Measurements from ENCODE around the gene EXOC3L1. TPM values are rescaled to one million over a fixed set of nuclear protein-coding genes. Genes with fewer than 3 reads are reported as not detected.

EXOC3L1 gene
- polyA plus RNA-seq, 2 of the 4 experiments (the other 2 are of a cell fraction): 0.06 TPM; not detected in 1

- POLR2A ChIA-PET: interaction anchor here (1.5 to 1.6 kb wide), 3 partner anchors 10 to 167 kb away, joined by 3 to 4 read pairs (median 3); partner anchors contain the start of gene TMEM208
- TF ChIP-seq KDM1A (IDR thresholded peaks at IDR 0.05; ENCODE audit: low read depth): no peak
- no peak for TF ChIP-seq PBX3 (IDR thresholded peaks at IDR 0.05)
- no peak for TF ChIP-seq BHLHE40 (IDR thresholded peaks at IDR 0.05; ENCODE audit: low read depth, low read length)
- TF ChIP-seq ZC3H11A (IDR thresholded peaks at IDR 0.05): no peak
- TF ChIP-seq, protein P1, sequence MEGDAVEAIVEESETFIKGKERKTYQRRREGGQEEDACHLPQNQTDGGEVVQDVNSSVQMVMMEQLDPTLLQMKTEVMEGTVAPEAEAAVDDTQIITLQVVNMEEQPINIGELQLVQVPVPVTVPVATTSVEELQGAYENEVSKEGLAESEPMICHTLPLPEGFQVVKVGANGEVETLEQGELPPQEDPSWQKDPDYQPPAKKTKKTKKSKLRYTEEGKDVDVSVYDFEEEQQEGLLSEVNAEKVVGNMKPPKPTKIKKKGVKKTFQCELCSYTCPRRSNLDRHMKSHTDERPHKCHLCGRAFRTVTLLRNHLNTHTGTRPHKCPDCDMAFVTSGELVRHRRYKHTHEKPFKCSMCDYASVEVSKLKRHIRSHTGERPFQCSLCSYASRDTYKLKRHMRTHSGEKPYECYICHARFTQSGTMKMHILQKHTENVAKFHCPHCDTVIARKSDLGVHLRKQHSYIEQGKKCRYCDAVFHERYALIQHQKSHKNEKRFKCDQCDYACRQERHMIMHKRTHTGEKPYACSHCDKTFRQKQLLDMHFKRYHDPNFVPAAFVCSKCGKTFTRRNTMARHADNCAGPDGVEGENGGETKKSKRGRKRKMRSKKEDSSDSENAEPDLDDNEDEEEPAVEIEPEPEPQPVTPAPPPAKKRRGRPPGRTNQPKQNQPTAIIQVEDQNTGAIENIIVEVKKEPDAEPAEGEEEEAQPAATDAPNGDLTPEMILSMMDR (IDR thresholded peaks at IDR 0.05): no peak
- no peak for TF ChIP-seq NPAS2 (CRISPR knock-in tag; IDR thresholded peaks at IDR 0.05; ENCODE audit: borderline replicate concordance)
- TF ChIP-seq MYC (IDR thresholded peaks at IDR 0.05; ENCODE audit: borderline replicate concordance, low read length): no peak
- no peak for TF ChIP-seq MAX (IDR thresholded peaks at IDR 0.05)
- TF ChIP-seq TP53 (CRISPR knock-in tag; IDR thresholded peaks at IDR 0.05): no peak
- TF ChIP-seq, protein P2, sequence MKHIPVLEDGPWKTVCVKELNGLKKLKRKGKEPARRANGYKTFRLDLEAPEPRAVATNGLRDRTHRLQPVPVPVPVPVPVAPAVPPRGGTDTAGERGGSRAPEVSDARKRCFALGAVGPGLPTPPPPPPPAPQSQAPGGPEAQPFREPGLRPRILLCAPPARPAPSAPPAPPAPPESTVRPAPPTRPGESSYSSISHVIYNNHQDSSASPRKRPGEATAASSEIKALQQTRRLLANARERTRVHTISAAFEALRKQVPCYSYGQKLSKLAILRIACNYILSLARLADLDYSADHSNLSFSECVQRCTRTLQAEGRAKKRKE (CRISPR knock-in tag; IDR thresholded peaks at IDR 0.05; ENCODE audit: low read depth): no peak
- TF ChIP-seq CEBPB (IDR thresholded peaks at IDR 0.05): no peak
- TF ChIP-seq MAFK (IDR thresholded peaks at IDR 0.05; ENCODE audit: partially characterized antibody): no peak
- no peak for TF ChIP-seq CHD4 (IDR thresholded peaks at IDR 0.05; ENCODE audit: borderline replicate concordance)
- TF ChIP-seq, protein P3, sequence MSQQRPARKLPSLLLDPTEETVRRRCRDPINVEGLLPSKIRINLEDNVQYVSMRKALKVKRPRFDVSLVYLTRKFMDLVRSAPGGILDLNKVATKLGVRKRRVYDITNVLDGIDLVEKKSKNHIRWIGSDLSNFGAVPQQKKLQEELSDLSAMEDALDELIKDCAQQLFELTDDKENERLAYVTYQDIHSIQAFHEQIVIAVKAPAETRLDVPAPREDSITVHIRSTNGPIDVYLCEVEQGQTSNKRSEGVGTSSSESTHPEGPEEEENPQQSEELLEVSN (IDR thresholded peaks at IDR 0.05; ENCODE audit: borderline replicate concordance, low read depth): no peak
- no peak for TF ChIP-seq PHF8 (IDR thresholded peaks at IDR 0.05; ENCODE audit: borderline replicate concordance, low read depth)
- no peak for TF ChIP-seq NFE2L2 (conservative IDR thresholded peaks at IDR 0.05; ENCODE audit: low read length)
- DNase-seq (ENCODE audit: low read depth in 1 of 2, low spot score in 1 of 2): peak in 1 of 2 experiments; percentile 40
- peak overlapping the region; percentile 93 to 97 for H3K27ac ChIP-seq
- 41% methylated on average over 46 of the region's 59 CpGs for WGBS (ENCODE audit: missing lambda C conversion rate)
- CTCF ChIA-PET: interaction anchor here (0.5 to 10.7 kb wide), 56 partner anchors 10 to 293 kb away, joined by 3 to 162 read pairs (median 5); partner anchors contain the start of genes B3GNT9, CES3, FBXL8 and NOL3
- H3K9me3 ChIP-seq: no peaks in the 10 kb centered on the region
- FAIRE-seq: no peak
- H3K4me2 ChIP-seq: peak overlapping the region; percentile 89
- H3K4me3 ChIP-seq: peak overlapping the region; percentile 66
- H3K4me1 ChIP-seq: peaks cover 33% of the 10 kb centered on the region
- ATAC-seq: peak; percentile 37 to 47
Observed at GRCh38 chr16:67184453-67184994, 5.4 kb downstream of the EXOC3L1 start.

DNA sequence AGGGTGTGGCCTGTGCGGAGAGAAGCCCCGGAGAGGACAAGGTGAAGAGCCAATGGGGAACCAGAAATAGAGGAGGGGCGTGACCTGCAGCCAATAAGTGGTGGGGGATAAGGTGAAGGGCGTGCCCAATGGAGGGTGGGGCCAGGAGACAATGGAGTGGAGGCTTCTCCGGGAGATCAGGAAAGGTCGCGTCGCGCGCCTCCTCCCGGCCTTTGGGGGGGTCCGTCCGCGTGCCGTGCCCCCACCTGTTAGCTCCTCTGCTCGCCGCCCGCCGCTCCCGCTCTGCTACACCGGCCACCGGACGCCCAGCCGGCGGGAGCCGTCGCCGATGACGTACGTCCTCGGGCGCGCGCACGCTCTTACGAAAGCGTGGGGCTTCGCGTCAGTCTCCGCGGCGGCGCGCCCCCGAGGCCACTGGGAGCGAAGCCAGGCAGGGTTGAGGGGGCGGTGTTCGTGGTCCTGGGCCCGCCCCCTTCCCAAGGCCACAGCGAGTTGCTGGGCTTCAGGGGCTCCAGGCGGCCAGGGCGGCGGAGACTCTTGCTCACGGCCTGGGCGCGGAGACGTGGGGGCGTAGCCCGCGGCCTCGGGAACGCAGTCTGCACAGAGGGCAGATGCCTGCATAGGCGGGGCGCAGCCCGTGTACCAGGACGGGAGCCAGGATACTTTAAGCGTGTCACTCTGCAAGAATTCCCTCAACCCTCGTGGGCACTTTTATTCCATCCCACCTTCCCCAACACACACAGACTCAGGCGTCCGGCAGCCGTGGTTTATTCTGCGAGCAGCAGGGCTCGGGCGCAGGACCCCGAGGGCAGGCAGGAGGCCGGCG lies 6.1 kb downstream of the EXOC3L1 start, which contains the start of gene MATCAP1:
MATCAP1 (minus strand) TSS at position 337 of the 826 bp plus-strand sequence. CDS start 3,353 bp downstream, outside the sequence.
- ChIA-PET CTCF (interaction anchor here (1.3 to 10.7 kb wide), 17 partner anchors 12 to 244 kb away, joined by 3 to 162 read pairs (median 5); partner anchors contain the start of genes CES3, FBXL8, NOL3 and TMEM208), POLR2A (interaction anchor here (1.6 kb wide), 1 partner anchor 9 kb away, joined by 3 read pairs; no protein-coding TSS in a partner anchor)
- DNase-seq (ENCODE audit: low read depth in 1 of 2, low spot score in 1 of 2) (peak; percentile 98 to 99), FAIRE-seq (peak; percentile 94), ATAC-seq (peak; percentile 72 to 87)
- H3K9me3 ChIP-seq: no peaks in the 10 kb centered on the region
- peaks cover 33% of the 10 kb centered on the region for H3K4me1 ChIP-seq
- 2% methylated on average over 47 of the region's 77 CpGs for WGBS (ENCODE audit: missing lambda C conversion rate)
- H3K4me3 ChIP-seq: peak within 1 kb of the TSS; percentile 66
- peak within 1 kb of the TSS; percentile 93 to 97 for H3K27ac ChIP-seq
- peak within 1 kb of the TSS; percentile 89 for H3K4me2 ChIP-seq
- no peak for TF ChIP-seq FOSL2 (IDR thresholded peaks at IDR 0.05)
- TF ChIP-seq FOSL2 (CRISPR knock-in tag; IDR thresholded peaks at IDR 0.05): no peak; the same call in 1 of the 2 replicates
- TF ChIP-seq, protein P2 (CRISPR knock-in tag; IDR thresholded peaks at IDR 0.05; ENCODE audit: low read depth): no peak
- TF ChIP-seq HOXB13 (CRISPR knock-in tag; IDR thresholded peaks at IDR 0.05; ENCODE audit: low read depth): no peak
- TF ChIP-seq ZSCAN20 (CRISPR knock-in tag; IDR thresholded peaks at IDR 0.05): no peak
- no peak for TF ChIP-seq NFE2L2 (conservative IDR thresholded peaks at IDR 0.05; ENCODE audit: low read length)
- TF ChIP-seq CBX8 (IDR thresholded peaks at IDR 0.05): no peak
- no peak for TF ChIP-seq RCOR1 (IDR thresholded peaks at IDR 0.05; ENCODE audit: low read depth, low read length)
- no peak for TF ChIP-seq EHF (CRISPR knock-in tag; IDR thresholded peaks at IDR 0.05)
- TF ChIP-seq RFX5 (IDR thresholded peaks at IDR 0.05): peak; percentile 54; the same call in 1 of the 2 replicates
- TF ChIP-seq EP300 (IDR thresholded peaks at IDR 0.05): no peak
- TF ChIP-seq ZNF302 (CRISPR knock-in tag; IDR thresholded peaks at IDR 0.05): no peak
- TF ChIP-seq, protein P3 (IDR thresholded peaks at IDR 0.05; ENCODE audit: borderline replicate concordance, low read depth): peak; percentile 31; the same call in 1 of the 2 replicates
- no peak for TF ChIP-seq CHD4 (IDR thresholded peaks at IDR 0.05; ENCODE audit: borderline replicate concordance)
- TF ChIP-seq BHLHE40 (IDR thresholded peaks at IDR 0.05; ENCODE audit: low read depth, low read length): no peak
- TF ChIP-seq PBX3 (IDR thresholded peaks at IDR 0.05): peak; percentile 91
- TF ChIP-seq NR3C1 (IDR thresholded peaks at IDR 0.05): no peak

Measured in A549 (cell line).